NCI-H1417 treated with DMSO at 0.1 percent for 48 hours (cell line): Measurements from ENCODE around the gene NPFF.

Experiments
- DNase-seq: peaks from one replicate; lab custom pipeline; 2025; lab: John Stamatoyannopoulos, UW

Gene NPFF

GRCh38 chr12:53474819-53475218, 32.5 kb downstream of the NPFF start:
- no peak for DNase-seq

- DNase-seq, result no peak
Measured at GRCh38 chr12:53474077-53474476, 33.2 kb downstream of the NPFF start.

DNA sequence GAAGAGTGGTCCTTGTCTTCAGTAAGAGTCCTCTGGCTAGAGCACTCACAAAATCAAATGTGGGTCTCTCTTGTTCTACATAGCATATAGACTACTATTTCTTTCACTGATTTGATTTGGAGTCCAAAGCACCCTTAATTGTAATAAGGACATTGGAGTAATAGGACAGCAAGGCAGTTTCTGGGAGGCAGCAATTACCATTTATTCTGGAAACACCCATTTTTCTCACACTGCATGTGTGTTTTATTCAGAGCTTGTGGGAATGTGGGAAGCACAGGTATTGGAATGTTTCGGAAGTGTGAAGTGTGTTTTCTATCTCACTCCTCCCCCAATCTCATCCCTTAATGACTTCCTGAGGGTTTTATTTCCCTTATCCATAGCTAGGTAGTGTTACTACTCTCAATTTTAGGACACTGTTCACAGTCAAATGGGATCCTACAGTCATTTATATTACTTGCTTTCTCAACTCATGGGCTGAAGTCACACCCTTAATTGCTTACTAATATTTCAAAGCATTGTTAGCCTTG, 35.2 kb downstream of the NPFF start:
- no peak for DNase-seq

DNA sequence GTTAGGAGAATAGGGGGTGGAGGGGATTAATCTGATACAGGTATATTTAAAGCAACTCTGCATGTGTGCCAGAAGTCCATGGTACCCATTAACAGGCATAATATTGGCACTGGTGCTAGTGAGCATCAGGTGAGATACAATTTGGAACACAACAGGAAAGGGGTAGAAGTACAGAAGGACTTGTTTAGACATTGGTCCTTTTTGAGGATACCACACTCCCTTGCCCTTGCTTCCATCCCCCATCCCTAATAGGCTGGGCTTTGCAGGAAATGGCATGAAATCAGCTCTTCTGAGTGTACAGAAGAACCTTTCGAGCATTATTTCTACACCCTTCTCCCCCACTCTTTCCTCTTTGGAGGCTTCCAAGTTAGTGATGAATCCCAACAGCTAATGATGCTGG, 39.0 kb downstream of the NPFF start:
- no peak for DNase-seq

- DNase-seq, result no peak
Measured at GRCh38 chr12:53467880-53468279, 39.4 kb downstream of the NPFF start.

DNA sequence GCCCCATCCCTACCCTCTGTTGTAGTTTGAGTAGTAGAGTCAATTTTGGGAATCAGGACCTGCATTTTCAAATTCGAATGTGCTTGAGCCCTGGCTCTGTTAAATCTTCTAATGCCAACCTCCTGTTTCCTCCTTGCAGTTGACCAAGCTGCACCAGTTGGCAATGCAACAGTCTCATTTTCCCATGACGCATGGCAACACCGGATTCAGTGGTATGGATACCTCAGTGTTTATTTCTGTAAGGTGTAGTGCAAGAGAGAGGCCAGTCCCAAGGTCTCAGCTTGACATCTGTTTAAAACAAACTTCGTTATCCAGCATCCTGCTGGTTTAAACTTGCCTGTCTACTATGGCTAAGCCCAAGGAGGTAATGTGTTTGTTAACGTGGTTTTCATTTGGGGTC, 40.2 kb downstream of the NPFF start:
- no peak for DNase-seq

GRCh38 chr12:53466640-53467039, 40.6 kb downstream of the NPFF start:
- no peak for DNase-seq

DNA sequence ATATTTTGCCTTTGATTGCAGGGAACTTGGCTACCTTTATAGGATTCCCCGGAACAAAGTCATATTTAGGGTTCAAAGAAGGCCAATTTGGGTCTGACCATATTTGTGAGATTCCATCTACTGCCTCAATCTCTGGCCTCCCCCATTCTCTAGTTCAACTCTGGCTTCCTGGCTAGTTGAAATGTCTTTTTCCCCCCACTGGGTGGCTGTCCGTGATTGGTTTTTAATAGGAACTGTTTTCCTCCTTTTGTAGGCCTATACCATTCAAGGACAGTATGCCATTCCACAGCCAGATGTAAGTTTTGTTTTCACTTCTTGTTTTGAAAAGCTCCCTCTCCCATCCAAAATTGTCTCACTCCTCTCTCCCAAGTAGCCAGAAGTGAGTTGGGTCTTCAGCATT, 41.6 kb downstream of the NPFF start:
- no peak for DNase-seq

DNA sequence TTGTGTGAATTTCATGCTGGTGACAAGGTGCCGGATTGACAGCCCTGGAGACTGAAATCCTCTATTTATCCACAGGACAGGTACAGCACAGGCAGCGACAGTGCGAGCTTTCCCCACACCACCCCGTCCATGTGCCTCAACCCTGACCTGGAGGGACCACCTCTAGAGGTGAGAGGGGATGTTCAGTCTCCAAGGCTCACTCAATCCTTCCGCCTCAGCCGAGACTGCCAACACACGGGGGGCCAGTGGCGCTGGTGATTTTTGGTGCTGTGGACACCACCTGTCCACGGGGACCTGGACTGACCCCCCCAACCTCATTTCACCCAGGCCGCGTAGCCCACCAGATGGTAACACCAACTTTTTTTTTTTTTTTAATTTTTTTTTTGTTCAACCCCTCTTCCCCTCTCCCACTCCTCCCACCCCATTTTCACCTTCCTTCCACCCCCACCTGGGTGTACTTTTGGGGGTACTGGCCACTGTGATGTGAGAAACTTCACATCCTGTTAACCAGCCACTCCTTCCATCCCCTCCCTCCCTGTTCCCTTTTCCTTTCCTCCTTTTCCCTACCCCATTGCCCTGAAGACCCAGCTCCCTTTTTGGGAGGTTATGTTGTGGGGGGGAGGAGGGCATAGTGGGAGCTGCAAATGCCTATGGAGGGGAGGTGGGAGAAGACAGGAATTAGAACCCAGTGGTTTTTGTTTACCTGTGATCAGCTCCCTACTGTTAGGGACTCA, 42.4 kb downstream of the NPFF start:
- no peak for DNase-seq

GRCh38 chr12:53463802-53464560, 43.3 kb downstream of the NPFF start:
- no peak for DNase-seq

GRCh38 chr12:53462935-53463334, 44.3 kb downstream of the NPFF start:
- DNase-seq, result no peak

DNA sequence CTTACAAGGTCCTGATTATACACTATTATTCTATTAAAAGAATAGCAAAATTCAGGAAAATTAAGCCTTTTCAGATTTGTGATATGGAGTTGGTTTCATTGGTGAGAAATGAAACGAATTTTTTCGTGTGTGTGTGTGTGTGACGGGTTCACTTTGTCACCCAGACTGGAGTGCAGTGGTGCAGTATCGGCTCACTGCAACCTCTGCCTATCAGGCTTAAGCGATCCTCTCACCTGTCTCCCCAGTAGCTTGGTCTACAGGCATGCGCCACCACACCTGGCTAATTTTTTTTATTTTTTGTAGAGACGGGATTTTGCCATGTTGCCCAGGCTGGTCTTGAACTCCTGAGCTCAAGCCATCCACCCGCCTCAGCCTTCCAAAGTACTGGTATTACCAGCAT, 45.7 kb downstream of the NPFF start:
- no peak for DNase-seq

DNA sequence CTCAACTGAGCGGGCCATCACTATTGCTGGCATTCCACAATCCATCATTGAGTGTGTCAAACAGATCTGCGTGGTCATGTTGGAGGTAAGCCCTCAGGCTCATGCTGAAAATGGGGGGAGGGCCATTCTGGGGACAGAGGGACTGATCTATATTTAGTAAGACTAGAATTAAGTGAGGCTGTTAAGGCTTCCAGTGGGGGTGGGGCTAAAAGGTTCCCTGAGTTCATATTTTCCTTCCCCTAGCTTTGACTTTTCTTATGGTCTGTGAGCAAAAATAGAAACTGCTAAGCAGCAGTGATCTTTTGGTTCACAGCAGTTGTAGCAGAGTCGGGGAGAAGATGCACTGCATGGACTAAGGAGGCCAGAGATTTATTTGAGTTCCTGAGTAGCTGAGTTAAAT, 46.2 kb downstream of the NPFF start:
- DNase-seq, result no peak

- no peak for DNase-seq
Measured at GRCh38 chr12:53459097-53459496, 48.2 kb downstream of the NPFF start.
